COLO829 (cell line): ENCODE data around the gene MRM2.

ENCODE experiments used
- DNase-seq: peaks from one replicate; pipeline ENCODE4 v3.0.0; 2012; ENCODE audit warnings: low spot score

Gene MRM2

DNA sequence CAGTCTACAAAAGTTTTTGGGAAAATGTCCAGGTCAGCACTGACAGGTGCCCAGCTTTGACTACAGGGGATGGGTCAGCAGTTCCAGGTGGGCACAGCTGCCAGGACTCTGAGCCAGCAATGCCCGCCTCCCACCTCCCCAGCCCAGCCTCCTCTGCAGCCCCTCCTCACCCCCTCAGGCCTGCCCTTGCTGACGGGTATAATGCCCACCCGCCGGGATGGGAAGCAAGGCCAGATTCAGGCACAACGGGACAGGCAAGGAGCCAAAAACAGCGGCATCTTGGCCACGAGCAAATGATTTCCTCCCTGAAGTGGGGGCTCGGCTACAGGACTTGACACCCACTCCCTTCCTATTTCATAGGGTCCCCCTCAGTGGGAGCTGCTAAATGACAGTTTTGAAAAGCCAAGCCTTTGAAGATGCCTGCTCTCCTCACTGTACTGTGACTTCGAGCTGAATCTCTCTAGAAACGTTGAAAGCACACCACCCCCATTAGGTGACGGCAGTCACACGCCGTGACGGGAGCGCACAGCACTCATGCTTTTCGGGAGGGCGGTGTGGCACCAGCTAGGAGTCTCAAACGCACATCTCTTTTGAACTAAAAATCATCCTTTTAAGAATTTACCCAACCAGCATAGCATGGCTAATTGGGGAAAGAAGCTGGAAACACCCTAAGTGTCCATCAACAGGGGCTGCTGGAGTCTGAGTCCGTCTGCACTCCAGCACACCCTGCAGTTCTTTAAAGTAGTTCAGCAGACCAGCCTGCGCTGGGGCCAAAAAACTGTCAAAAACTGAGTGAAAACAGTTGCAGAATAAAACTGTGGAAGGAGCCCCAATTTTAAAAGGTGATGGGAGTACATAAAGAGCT, 38.9 kb downstream of the MRM2 start:
- no peak for DNase-seq

DNA sequence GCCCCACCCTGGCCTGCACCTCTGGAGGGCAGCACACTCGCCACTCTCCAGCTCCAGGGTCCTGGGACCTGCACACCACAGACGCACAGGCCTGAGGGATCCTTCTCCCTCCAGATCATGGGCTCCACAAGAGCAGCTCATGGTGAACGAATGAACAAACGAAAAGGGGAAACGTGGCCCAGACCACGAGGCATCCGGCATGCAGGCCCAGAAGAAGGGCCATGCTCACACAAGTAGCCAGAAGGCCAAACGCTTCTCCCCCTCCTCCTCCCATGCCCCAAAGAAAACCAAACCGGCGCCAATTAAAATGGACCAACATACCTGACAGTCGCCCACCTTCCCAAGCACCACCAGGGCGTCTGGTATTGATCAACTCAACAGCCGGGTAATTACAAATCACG, 39.6 kb downstream of the MRM2 start:
- DNase-seq = no peak

DNA sequence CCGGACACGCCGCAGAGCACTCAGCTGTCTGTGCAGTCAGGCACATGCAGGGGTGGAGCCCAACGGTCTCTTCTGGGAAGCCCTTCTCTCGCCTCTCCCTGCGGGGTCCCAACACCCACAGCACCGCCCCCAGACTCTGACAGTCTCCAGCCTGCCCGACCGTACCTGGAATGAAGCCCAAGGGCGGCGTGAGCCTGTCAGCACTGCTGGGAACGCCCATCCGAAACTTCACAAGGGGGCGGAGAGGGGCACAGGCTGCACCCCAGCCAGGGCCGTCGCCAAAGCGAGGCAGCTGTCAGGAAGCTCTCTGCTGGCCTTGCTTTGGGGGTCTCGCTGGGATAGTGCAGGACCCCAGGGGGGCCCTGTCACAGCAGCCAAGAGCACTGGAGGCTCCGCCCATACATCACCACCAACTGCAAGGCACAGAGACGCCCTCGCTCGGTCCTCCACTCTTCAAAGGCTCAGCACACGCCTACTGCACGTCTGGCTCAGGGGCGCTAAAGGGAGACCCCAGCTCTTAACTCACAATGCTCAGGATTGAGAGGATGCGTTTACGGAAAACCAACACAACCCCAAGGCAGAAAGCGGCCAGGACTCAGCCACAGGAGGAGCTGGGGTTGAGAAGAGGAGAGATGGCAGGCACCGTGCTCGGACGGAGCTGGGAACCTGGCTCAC, 40.2 kb downstream of the MRM2 start:
- no peak for DNase-seq

DNA sequence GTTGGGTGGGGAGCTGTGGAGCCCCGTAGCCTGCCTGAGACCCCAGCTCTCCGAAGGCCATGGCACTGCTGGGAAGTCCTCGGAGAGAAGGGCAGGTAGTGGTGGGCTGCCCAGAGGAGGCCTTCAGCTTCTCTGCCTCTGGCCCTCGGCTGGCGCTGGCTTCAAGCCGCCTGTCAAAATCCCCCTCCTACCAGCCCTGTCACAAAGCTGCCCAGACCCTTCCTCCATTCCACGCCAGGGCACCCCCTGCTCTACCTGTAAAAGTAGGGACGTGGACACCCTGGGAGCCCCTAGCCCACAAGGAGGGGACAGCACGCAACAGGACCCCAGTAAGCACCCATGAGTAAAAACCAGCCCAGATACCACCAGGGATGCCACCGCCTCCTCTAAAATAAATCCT, 40.9 kb downstream of the MRM2 start:
- DNase-seq = no peak

DNA sequence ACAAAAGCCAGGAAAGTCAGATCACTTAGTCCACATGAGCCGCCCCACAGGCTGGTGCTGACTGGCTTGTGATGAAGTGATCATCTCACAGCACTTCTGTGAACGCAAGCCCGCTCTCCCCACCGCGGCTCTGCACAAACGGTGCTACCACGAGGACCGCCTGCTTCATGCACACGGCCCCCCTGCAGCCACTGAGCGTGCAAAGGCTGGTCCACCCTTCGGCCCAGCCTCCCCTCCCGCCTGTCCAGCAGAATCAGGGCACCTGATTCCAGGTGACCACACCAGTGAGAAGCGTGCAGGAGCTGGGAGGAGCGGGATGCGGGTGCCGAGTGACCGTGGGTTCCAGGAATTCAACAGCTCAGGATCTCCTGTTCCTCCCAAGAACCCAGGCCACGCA, 41.4 kb downstream of the MRM2 start:
- no peak for DNase-seq

DNA sequence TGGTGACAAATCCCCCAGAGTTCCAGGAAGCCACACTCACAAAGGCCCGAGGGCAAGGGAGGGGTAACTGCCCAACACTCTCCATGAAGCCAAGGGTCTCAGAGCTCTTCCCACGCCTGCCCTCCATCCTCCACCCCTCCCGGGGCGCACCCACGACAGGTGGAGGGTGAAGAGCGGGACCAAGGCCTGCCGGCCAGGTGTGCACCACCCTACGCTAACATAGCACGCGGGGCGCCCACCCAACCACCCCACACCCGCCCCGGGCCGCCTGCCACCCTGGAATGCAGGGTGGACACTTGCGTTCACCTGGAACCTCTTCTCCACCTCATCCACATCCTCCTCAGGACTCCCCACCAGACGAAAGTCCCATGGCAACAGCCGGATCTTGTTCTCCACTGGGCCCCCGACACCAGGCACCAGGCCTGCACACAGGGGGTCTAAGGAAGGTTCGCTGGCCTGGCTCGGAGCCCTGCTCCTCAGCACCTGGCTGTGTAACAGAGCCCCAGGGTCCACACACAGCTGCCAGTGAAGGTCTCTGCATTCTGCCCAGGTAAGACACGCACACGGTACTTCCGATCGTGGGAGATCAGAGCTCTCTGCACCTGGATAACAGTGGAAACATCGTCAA, 41.9 kb downstream of the MRM2 start:
- DNase-seq = no peak

DNA sequence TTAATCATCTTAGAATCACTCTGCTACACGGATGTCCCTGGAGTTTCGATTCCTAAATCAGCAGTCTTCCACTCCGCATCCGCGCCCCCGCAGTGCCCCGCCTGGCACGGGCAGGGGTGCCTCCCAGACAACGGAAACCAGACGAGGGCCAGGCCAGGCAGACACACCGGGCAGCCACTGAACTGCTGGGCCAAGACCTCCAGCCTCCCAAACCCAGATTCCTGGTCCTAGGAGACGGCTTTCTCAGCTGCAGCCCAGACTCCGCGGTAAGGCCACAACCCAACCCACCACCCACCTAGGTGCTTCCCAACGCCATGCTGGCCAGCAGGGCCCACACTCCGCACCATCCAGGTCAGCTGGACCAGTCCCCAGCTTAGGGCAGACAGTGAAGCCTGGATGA, 42.5 kb downstream of the MRM2 start:
- DNase-seq = no peak

DNA sequence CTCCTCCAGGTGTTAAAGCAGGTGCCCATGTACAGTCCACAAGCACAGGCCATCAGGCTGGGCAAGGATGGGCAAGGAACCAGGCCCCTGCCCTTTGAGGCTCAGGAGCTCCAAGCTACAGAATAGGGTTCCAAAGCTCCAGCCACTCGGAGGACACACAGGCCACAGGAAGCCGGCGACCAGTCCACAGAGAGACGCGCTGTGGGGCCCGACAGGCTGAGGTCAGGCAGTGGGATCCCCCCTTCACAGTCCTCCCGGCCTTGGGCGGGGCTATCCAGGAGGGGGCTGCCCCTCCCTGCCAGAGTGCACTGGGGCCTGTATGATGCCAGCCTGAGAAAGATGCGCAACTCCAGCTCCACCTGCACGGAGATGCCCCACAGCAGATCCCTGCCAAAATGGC, 43.2 kb downstream of the MRM2 start:
- DNase-seq = no peak

DNA sequence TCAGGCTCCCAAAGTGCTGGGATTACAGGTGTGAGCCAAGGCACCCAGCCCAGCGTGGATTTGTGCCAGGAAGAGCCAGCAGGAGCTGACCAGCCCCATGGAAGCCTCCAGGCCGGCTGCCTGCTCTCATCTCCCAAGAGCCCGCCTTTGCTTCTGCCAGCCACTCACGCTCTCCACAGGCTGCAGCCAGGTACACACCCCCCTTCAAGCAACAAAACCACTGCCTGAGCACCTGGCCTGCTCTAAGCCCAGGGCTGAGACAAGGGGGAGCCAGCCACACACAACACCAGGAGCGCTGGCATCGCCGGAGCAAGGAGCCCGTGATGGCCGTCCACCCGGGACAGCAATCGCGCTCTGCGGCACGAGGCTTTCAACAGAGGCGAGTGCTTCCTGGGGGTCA, 43.8 kb downstream of the MRM2 start:
- DNase-seq = no peak

DNA sequence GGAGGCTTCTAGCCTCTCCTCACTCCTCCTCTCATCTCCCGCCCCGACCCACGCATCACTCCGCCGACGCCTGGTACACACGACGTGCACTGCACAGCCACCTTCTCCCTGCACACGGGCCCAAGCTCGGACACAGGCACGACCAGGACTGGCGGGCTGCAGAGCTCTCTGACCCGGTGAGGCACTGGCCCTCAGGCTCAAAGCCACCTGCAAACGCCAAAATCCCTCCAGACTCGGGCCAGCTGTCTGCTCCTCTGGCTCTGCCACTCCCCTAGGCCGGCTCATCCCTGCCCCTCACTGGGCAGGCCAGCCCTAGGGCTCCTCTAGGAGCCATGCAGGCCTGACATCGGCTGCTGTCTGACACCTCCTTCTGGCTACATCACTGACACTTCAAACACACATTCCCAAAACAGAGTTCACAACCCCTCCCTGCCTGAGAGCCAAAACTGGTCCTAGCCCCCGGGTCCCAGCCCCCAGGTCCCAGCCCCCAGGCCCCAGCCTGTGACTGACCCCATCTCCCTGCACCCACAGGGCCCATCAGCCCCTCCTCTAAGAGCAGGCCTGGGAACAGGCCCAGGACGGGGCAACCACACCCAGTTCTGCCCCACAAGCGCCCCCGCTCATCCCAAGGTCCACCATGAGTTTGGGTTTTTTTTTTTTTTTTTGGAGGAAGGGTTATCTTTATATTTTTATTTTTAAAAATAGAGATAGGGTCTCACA, 44.4 kb downstream of the MRM2 start:
- no peak for DNase-seq

DNA sequence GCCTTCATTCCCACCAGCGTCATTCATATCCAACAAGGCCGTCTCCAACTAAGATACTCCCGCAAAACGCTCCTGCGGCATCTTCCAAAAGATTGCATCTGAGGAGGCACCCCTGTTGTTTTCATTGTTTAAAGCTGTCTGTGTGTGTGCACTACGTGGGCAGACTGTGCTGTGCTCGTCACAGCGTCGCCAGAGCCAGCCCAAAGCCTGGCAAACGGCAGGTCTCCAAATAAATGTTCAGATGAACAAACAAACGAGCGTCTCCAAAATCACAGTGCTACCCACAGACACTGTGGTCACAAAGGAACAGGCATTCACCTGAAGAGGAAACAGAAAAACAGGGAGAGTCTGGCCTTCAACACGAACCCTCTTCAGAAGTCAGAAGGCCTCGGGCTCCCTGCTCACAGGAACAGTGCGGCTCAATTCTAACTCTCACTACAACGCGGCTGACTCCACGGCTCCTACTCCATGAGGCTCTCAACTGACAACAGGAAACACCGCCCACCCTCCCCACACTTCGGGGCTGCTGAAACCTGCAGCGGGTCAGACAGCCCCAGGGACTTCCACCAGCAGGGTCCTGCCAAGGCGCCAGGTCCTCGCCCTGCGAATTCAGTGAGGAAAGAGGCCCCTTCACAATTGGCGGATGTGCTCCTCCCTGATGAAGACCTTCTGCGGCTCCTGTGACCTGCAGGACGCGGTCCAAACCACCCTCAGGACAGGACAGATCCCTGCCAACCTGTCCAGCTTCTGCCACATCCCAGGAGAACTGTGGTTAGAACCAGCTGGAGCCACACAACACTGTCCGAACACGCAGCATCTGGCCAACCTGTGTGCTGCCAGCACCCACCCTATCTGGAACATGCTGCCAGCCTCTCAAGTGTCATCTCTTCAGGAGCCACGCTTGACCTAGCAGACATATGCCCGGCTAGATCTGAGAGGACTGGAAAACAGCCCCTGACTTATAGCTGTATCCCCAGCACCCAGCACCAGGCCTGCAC, 45.3 kb downstream of the MRM2 start:
- no peak for DNase-seq

DNA sequence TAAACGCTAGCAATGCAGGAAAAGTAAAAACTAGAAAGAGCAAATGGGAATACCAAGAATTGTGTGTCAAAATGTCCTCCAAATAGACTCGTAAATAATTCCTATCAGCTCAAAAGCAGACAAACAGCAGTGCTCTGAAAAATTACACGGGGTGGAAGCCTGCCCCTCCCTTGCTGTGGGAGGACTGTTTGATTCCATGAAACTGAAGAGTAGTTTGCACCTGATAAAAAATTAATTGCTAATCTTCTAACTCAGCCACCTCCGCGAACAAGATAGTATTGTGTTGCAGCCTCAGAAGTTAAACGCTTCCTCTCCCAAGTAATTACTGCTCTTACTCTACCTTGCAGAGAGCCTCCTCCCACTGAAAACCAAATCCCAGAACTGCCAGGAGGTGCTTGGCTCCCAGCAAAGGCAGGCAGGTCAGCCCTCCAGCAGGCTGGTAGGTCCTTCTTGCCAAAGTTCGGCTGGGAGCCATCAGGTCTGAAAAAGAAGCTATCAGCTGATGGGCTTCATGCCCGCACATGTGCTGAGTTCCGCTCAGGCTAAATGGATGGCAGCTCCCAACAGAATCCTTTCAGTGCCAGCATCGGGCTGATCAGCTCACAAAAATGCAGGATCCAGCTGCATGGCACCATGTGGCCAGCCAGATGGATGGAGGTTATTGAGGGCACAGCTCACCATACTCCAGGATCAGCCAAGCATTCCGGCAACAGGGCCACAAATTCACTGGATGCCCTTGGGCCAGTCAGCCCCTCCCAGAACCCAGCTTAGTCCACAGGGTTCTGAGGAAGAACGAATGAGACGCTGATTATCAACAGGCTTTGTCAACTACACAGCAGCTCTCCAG, 46.4 kb downstream of the MRM2 start:
- no peak for DNase-seq

DNA sequence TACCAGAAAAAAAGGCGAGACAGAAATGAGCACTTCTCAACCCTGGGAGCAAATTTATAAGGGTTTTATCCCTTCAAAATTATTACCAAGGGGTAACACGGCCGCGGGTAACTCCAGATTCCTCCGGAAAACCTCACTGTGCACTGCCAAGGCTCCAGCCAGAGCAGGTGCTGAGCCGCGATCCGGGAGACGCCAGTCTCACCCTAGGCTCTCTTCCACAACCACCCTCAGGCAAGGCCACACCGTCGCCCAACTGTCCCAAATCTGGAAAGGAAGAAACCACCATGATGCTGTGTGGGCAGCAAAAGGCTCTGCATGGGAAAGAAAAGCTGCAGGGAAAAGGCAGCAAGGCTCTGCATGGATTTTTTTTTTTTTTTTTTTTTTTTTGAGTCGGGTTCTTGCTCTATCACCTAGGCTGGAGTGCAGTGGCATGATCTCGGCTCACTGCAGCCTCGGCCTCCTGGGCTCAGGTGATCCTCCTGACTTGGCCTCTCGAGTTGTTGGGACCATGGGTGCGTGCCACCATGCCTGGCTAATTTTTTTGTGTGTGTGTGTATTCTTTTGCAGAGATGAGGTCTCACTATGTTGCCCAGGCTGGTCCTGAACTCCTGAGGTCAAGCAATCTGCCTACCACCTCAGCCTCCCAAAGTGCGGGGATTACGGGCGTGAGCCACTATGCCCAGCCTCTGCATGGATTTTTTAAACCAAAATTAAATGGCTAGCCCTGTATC, 48.3 kb downstream of the MRM2 start:
- DNase-seq = no peak

DNA sequence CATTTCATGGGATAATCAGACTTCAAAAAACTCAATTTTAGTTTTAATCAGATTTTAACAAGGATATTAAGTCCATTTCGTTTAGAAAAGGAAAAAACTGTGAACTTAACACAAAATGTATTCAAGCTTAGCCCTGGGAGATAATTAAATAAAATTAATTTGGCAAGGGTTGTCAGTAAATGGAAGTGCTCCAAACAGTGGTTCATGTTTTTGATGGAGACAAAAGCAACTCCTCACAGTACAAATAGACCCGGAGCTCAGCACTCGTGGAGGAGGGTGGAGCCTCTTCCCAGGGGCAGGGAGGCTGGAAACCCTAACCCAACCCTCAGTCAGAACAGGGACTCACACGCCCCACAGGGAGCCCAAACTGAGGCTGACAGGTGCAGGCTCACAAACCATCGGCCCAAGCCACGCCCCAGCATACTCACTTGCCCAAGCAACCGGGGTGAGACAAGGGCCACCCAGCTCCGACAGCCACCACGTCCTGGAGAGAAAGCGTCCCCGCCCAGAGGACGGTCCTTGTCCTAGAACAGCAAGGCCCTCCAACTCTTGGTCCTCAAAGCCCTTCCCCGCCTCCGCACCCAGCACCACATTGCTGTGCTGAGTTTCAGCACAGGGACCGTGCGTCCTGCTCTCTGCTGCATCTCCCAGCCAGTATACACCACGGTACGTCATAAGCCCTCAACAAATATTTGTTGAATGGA, 49.0 kb downstream of the MRM2 start:
- DNase-seq = no peak

DNA sequence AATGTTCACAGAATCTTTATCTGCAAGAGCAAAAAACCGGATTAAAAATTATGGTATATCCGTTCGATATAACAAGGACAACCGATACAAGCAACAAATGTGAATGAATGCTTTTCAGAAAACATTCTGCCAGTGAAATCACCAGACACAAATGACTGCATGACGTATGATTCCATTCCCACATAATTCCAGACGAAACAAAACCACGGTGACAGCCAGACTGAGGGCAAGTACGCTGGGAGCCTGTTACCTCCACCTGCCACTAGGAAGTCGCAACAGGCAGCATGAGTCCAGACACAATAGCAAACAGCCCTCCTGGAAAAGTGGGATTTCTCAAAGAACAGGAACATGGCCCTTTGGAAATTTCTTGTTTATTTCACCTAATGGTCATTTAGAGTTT, 51.0 kb downstream of the MRM2 start:
- no peak for DNase-seq

DNA sequence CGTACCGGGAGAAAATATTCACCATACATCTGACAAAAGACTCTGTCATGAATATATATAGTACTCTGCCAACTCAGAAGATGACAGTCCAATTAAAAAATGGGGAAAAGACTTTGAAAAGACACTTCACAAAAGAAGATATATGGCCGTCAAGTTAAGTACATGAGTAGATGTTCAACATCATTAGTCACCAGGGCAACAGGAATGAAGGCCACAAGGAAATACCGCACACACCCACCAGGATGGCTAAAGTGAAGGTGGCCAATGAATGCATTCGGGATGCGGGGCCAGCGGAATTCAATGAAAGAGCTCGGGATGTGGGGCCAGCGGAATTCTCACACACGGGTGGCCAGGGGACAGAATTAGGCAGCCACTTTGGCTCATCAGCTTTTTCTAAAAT, 51.5 kb downstream of the MRM2 start:
- DNase-seq = peak; percentile 74

DNA sequence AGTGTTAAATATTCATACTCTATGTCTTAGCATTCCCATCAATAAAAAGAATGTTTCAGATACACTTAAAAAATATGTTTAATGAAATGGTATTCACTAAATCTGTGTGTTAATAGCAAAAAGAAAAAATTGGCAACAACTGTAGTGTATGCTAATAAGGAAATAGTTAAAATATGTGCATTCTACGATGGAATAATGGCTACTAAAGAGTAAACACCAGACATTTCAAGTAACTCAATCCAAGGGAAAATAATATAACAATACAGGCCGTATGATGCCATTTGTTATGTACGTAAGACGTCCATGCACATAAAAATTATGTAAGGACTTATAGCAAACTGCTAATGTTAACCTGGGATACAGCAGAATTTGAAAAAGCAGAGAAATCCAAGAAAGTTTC, 55.8 kb downstream of the MRM2 start:
- no peak for DNase-seq

DNA sequence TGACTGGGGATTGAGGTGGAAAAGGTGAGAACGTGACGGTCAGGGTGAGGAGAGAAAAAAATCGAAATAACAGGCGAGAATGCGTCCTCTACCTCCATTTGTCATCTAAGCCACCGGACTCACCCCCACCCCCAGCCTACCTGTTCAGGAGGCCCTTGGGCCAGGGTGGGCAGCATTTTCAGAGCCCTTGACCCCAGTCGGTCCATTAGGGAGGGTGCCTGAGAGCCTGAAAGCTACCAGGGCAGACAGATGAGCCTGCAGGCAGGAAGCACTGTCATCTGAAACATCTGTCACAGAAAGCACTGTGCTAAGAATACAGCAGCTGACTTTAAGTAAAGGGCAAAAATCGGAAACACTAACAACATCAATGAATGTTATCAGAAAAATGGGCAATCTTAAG, 56.3 kb downstream of the MRM2 start:
- DNase-seq = no peak
